Endothelial cell of umbilical vein (primary cell): ENCODE measurements around the gene RGSL1. TPM values are rescaled to one million over a fixed set of nuclear protein-coding genes. Genes with fewer than 3 reads are reported as not detected.

Experiments
- BruUV-seq: library from RNA; stranded (reverse); fragments of 400-500 nt; replicated peaks from 2 replicates; lab custom pipeline; 2021; lab: Mats Ljungman, UMichigan
- CTCF ChIA-PET: fragments of 300-600, 350-600 bp; sonication (Branson Sonifier 250); formaldehyde crosslinking; loops from one replicate; lab custom pipeline; 2021; ENCODE audit warnings: antibody characterized with exemption, inconsistent platforms; lab: Charles Lee
- POLR2A ChIA-PET: fragments of 300-600, 350-600 bp; sonication (Branson Sonifier 250); formaldehyde crosslinking; loops from one replicate; lab custom pipeline; 2021; ENCODE audit warnings: antibody characterized with exemption, inconsistent platforms; lab: Charles Lee
- DNase-seq: peaks from one replicate; pipeline ENCODE4 v3.0.0-alpha.2; 2011; ENCODE audit warnings: low read depth, low spot score
- FAIRE-seq: peaks from 2 replicates; lab custom pipeline; 2011; peaks lifted over from hg19 to GRCh38; lab: Jason Lieb, UNC
- H2AFZ ChIP-seq: 2 replicates; pipeline ENCODE4 v1.6.0; 2012; ENCODE audit warnings: low read depth, low read length, control low read depth, inconsistent platforms
- H3K27ac ChIP-seq: 2 replicates; pipeline ENCODE4 v1.5.1; 2011; ENCODE audit warnings: low read depth, mild to moderate bottlenecking, control low read depth, low read length, moderate library complexity; ENCODE audit not compliant: insufficient read depth
- H3K27me3 ChIP-seq, 2 experiments: 2 replicates each; pipeline versions ENCODE4 v1.6.0 to v1.6.1; 2011; ENCODE audit warnings: low read length in 2 of 2, mixed read lengths in 1 of 2; ENCODE audit not compliant: control insufficient read depth in 2 of 2, insufficient read depth in 2 of 2
- H3K36me3 ChIP-seq, 2 experiments: 2 replicates in 1 of 2; 3 replicates in 1 of 2; pipeline ENCODE4 v1.5.1; 2011; ENCODE audit warnings: low read length in 2 of 2, mild to moderate bottlenecking in 1 of 2, moderate library complexity in 1 of 2; ENCODE audit not compliant: control insufficient read depth in 2 of 2, insufficient read depth in 2 of 2; ENCODE audit errors: extremely low read depth in 1 of 2
- H3K4me1 ChIP-seq: 3 replicates; pipeline ENCODE4 v1.5.1; 2011; ENCODE audit warnings: mild to moderate bottlenecking, low read length; ENCODE audit not compliant: control insufficient read depth, insufficient read depth; ENCODE audit errors: extremely low read depth
- H3K4me2 ChIP-seq: 2 replicates; pipeline ENCODE4 v1.6.1; 2011; ENCODE audit warnings: low read length, control low read depth, mixed read lengths; ENCODE audit not compliant: insufficient read depth
- H3K4me3 ChIP-seq, 3 experiments: fragments of 200-600 bp in 1 of 3; sonication (generic), shearing (Covaris generic) in 1 of 3; replicated peaks in 1 of 3; 2 replicates each; pipeline ENCODE4 v1.5.1; 2011 to 2016; ENCODE audit warnings: control low read depth in 3 of 3, low read length in 3 of 3, mild to moderate bottlenecking in 2 of 3, inconsistent platforms in 1 of 3, low read depth in 1 of 3, moderate library complexity in 1 of 3; ENCODE audit not compliant: insufficient read depth in 1 of 3
- H3K79me2 ChIP-seq: 2 replicates; pipeline ENCODE4 v1.6.0; 2012; ENCODE audit warnings: low read length, inconsistent platforms; ENCODE audit not compliant: control insufficient read depth, insufficient read depth
- H3K9ac ChIP-seq: replicated peaks from 2 replicates; pipeline ENCODE3; 2011; ENCODE audit warnings: low read length, control low read depth; ENCODE audit not compliant: insufficient read depth; ENCODE audit errors: extremely low read depth
- H3K9me1 ChIP-seq: replicated peaks from 3 replicates; pipeline ENCODE4 v1.6.0; 2011; ENCODE audit warnings: mild to moderate bottlenecking, low read length; ENCODE audit not compliant: control insufficient read depth, insufficient read depth; ENCODE audit errors: extremely low read depth
- H3K9me3 ChIP-seq: replicated peaks from 2 replicates; pipeline ENCODE4 v1.5.1; 2012; ENCODE audit warnings: low read length, inconsistent platforms; ENCODE audit not compliant: control insufficient read depth, insufficient read depth
- H4K20me1 ChIP-seq: replicated peaks from 2 replicates; pipeline ENCODE3; 2011; ENCODE audit warnings: mild to moderate bottlenecking, low read length; ENCODE audit not compliant: control insufficient read depth, insufficient read depth; ENCODE audit errors: extremely low read depth
- CTCF ChIP-seq, 2 donors: IDR thresholded peaks; 1 replicate in 1 of 2; 2 replicates in 1 of 2; pipeline ENCODE4 v1.5.1; 2011; ENCODE audit warnings: low read length in 2 of 2, mild to moderate bottlenecking in 2 of 2, moderate library complexity in 2 of 2, control low read depth in 1 of 2, inconsistent platforms in 1 of 2, low read depth in 1 of 2; ENCODE audit not compliant: insufficient read depth in 1 of 2; ENCODE audit errors: extremely low read depth in 1 of 2
- EZH2 ChIP-seq: IDR thresholded peaks from 2 replicates; pipeline ENCODE4 v1.6.1; 2012; ENCODE audit warnings: borderline replicate concordance, low read depth, mild to moderate bottlenecking, moderate library complexity, low read length, inconsistent platforms; ENCODE audit not compliant: severe bottlenecking
- JUN ChIP-seq: IDR thresholded peaks from 2 replicates; pipeline ENCODE4 v1.6.1; 2011; ENCODE audit warnings: borderline replicate concordance, low read depth; ENCODE audit not compliant: insufficient read length, insufficient read depth
- MAX ChIP-seq: IDR thresholded peaks from 2 replicates; pipeline ENCODE4 v1.6.1; 2011; ENCODE audit not compliant: insufficient read depth, insufficient read length
- MYC ChIP-seq: IDR thresholded peaks from one replicate; pipeline ENCODE4 v1.6.1; 2011; ENCODE audit warnings: mild to moderate bottlenecking, low read depth, low read length
- POLR2AphosphoS5 ChIP-seq: IDR thresholded peaks from 2 replicates; pipeline ENCODE4 v1.6.1; 2012; ENCODE audit warnings: low read depth, mild to moderate bottlenecking, control low read depth, low read length, moderate library complexity; ENCODE audit not compliant: insufficient read depth
- dilution Hi-C: fragments of 300-500 bp; cut with MboI; formaldehyde crosslinking; loops from one replicate; pipeline ENCODE4 v1.15.0; 2019; ENCODE audit warnings: low sequenced_read_pairs; ENCODE audit not compliant: extremely low pct_ligation_motif_present
- intact Hi-C: fragments of 100-400 bp; cut with micrococcal nuclease; formaldehyde crosslinking; loops from one replicate; pipeline ENCODE4 v1.10.0; 2022
- polyA plus RNA-seq, 4 experiments: library from polyadenylated mRNA; depleted of rRNA in 3 of 4; stranded (reverse) in 3 of 4; unstranded in 1 of 4; fragments of >200 nt; gene quantifications; 2 replicates each; pipeline versions ENCODE4 v1.2.1 to v1.2.3, GENCODE V29; 2011 to 2012; ENCODE audit warnings: missing spikeins in 1 of 4
- total RNA-seq: library from RNA; stranded (reverse); gene quantifications from 2 replicates; pipeline ENCODE4 v1.2.3, GENCODE V29; 2021

Gene RGSL1
- total and polyA plus RNA-seq, 2 donors (not counting 3 experiments of a cell fraction or from before 2014, with no cell fraction given) = not detected

GRCh38 chr1:182560392-182560984, 110.5 kb downstream of the RGSL1 start:
- no peak overlapping the region for H3K4me2 ChIP-seq
- no peaks in the 10 kb centered on the region for H3K27me3 ChIP-seq
- BruUV-seq = no TSS peak
- POLR2A ChIA-PET = no interaction called here
- H3K79me2 ChIP-seq = no peaks in the 10 kb centered on the region
- H3K9ac ChIP-seq = no peak overlapping the region
- H3K36me3 ChIP-seq = no peaks in the 10 kb centered on the region
- no peak for TF ChIP-seq POLR2AphosphoS5
- no peak for TF ChIP-seq JUN
- TF ChIP-seq EZH2 = no peak
- TF ChIP-seq MYC = no peak
- no peak for TF ChIP-seq MAX
- no peak for TF ChIP-seq CTCF (IDR thresholded peaks at IDR 0.05; ENCODE audit: extremely low read depth in 1 of 2, insufficient read depth in 1 of 2, low read depth in 1 of 2, low read length in 2 of 2)
- CTCF ChIA-PET = no interaction called here
- no peak overlapping the region for H3K27ac ChIP-seq
- no peaks in the 10 kb centered on the region for H3K9me1 ChIP-seq
- FAIRE-seq (no peak), DNase-seq (no peak)
- H3K9me3 ChIP-seq = no peaks in the 10 kb centered on the region
- intact Hi-C loops = no loop called here
- no peak overlapping the region for H3K4me3 ChIP-seq
- dilution Hi-C loops = no loop called here
- H4K20me1 ChIP-seq = no peaks in the 10 kb centered on the region
- H3K4me1 ChIP-seq = no peaks in the 10 kb centered on the region
- no peak overlapping the region for H2AFZ ChIP-seq
